Calu3 (cell line): ENCODE results near the gene JADE1. TPM values are rescaled to one million over a fixed set of nuclear protein-coding genes. Genes with fewer than 3 reads are reported as not detected.

Source experiments
- BruUV-seq: library from RNA; stranded (reverse); fragments of 400-500 nt; replicated peaks from 2 replicates; lab custom pipeline; 2021; lab: Mats Ljungman, UMichigan
- CTCF ChIA-PET: fragments of 300-600 bp; sonication (Branson Sonifier 250); formaldehyde crosslinking; loops from one replicate; lab custom pipeline; 2022; ENCODE audit warnings: antibody characterized with exemption; lab: Charles Lee
- DNase-seq: peaks from one replicate; pipeline ENCODE4 v3.0.0; 2022
- H3K27ac Mint-ChIP-seq: one replicate; pipeline ENCODE4 v1.8.0; 2022; ENCODE audit warnings: mixed read lengths; ENCODE audit not compliant: unreplicated experiment
- H3K27me3 Mint-ChIP-seq: one replicate; pipeline ENCODE4 v1.8.0; 2022; ENCODE audit warnings: mixed read lengths; ENCODE audit not compliant: unreplicated experiment
- H3K36me3 Mint-ChIP-seq: one replicate; pipeline ENCODE4 v1.8.0; 2022; ENCODE audit warnings: mild to moderate bottlenecking, moderate library complexity, mixed read lengths; ENCODE audit not compliant: insufficient read depth, unreplicated experiment
- H3K4me1 Mint-ChIP-seq: one replicate; pipeline ENCODE4 v1.8.0; 2022; ENCODE audit warnings: mild to moderate bottlenecking, low read depth, mixed read lengths; ENCODE audit not compliant: unreplicated experiment
- H3K4me3 Mint-ChIP-seq: one replicate; pipeline ENCODE4 v1.8.0; 2022; ENCODE audit warnings: mild to moderate bottlenecking, low read depth, moderate library complexity, mixed read lengths; ENCODE audit not compliant: unreplicated experiment
- H3K9me3 Mint-ChIP-seq: one replicate; pipeline ENCODE4 v1.8.0; 2022; ENCODE audit warnings: low read depth, mixed read lengths; ENCODE audit not compliant: unreplicated experiment
- CTCF ChIP-seq: fragments of 200-600 bp; IDR thresholded peaks from one replicate; pipeline ENCODE4 v1.8.0; 2022; ENCODE audit warnings: antibody characterized with exemption; ENCODE audit not compliant: unreplicated experiment
- intact Hi-C: fragments of 100-400 bp; cut with micrococcal nuclease; formaldehyde crosslinking; loops from one replicate; pipeline ENCODE4 v1.10.0; 2022; ENCODE audit not compliant: unreplicated experiment
- total RNA-seq: library from RNA; stranded (reverse); gene quantifications from 2 replicates; pipeline ENCODE4 v1.2.3, GENCODE V29; 2022

The JADE1 gene
- total RNA-seq, 1 experiment from 2014 or later = 33.9 TPM

- no peaks in the 10 kb centered on the region for H3K9me3 Mint-ChIP-seq
- no TSS peak for BruUV-seq
- H3K27me3 Mint-ChIP-seq = no peaks in the 10 kb centered on the region
- no peaks in the 10 kb centered on the region for H3K4me1 Mint-ChIP-seq
- no peak for DNase-seq
- H3K4me3 Mint-ChIP-seq = no peak overlapping the region
- no peak for TF ChIP-seq CTCF
- CTCF ChIA-PET = no interaction called here
- intact Hi-C loops = loop anchor here (10.0 kb wide), 2 partner anchors 410 to 440 kb away; no protein-coding TSS in a partner anchor
- peak overlapping the region; percentile 67 for H3K27ac Mint-ChIP-seq
- H3K36me3 Mint-ChIP-seq = peaks cover 24% of the 10 kb centered on the region
Measured at GRCh38 chr4:128865132-128865531, 55.6 kb downstream of the JADE1 start.

GRCh38 chr4:128866269-128866668 is 56.8 kb downstream of the JADE1 start:
- CTCF ChIA-PET = no interaction called here

GRCh38 chr4:128866691-128867090 is 57.2 kb downstream of the JADE1 start:
- Mint-ChIP-seq H3K9me3 (no peaks in the 10 kb centered on the region), H3K4me3 (no peak overlapping the region), H3K27ac (no peak overlapping the region), H3K36me3 (peaks cover 28% of the 10 kb centered on the region), H3K27me3 (no peaks in the 10 kb centered on the region), H3K4me1 (no peaks in the 10 kb centered on the region)
- intact Hi-C loops = loop anchor here (10.0 kb wide), 2 partner anchors 412 to 442 kb away; no protein-coding TSS in a partner anchor
- no peak for DNase-seq
- TF ChIP-seq CTCF = no peak
- BruUV-seq = no TSS peak
- CTCF ChIA-PET = no interaction called here

More at GRCh38 chr4:128866269-128866668, 56.8 kb downstream of the JADE1 start:
- Mint-ChIP-seq H3K27ac (no peak overlapping the region), H3K27me3 (no peaks in the 10 kb centered on the region), H3K9me3 (no peaks in the 10 kb centered on the region), H3K4me3 (no peak overlapping the region), H3K36me3 (peaks cover 28% of the 10 kb centered on the region), H3K4me1 (no peaks in the 10 kb centered on the region)
- no peak for DNase-seq
- BruUV-seq = no TSS peak
- no peak for TF ChIP-seq CTCF
- intact Hi-C loops = loop anchor here (10.0 kb wide), 2 partner anchors 411 to 441 kb away; no protein-coding TSS in a partner anchor

GRCh38 chr4:128868758-128869157 is 59.3 kb downstream of the JADE1 start:
- no peaks in the 10 kb centered on the region for H3K4me1 Mint-ChIP-seq
- BruUV-seq = no TSS peak
- no peak overlapping the region for H3K4me3 Mint-ChIP-seq
- no peak overlapping the region for H3K27ac Mint-ChIP-seq
- H3K9me3 Mint-ChIP-seq = no peaks in the 10 kb centered on the region
- intact Hi-C loops = loop anchor here (10.0 kb wide), 2 partner anchors 414 to 444 kb away; no protein-coding TSS in a partner anchor
- H3K27me3 Mint-ChIP-seq = no peaks in the 10 kb centered on the region
- H3K36me3 Mint-ChIP-seq = peaks cover 34% of the 10 kb centered on the region
- DNase-seq = no peak
- CTCF ChIA-PET = no interaction called here
- TF ChIP-seq CTCF = no peak
